HG02943 (cell line): Measurements from ENCODE around the gene MAGOH.
"Not testable (repeated sequence)": the region's sequence is repeated elsewhere in the genome, so short reads cannot be mapped to it uniquely, and the experiment has no call there.

Experiments
- ATAC-seq: cut with Tn5 transposase; IDR thresholded peaks from one replicate; pipeline ENCODE4 v1.9.1; 2021; ENCODE audit warnings: mild to moderate bottlenecking, low read depth, moderate library complexity; ENCODE audit not compliant: unreplicated experiment

Gene MAGOH

DNA sequence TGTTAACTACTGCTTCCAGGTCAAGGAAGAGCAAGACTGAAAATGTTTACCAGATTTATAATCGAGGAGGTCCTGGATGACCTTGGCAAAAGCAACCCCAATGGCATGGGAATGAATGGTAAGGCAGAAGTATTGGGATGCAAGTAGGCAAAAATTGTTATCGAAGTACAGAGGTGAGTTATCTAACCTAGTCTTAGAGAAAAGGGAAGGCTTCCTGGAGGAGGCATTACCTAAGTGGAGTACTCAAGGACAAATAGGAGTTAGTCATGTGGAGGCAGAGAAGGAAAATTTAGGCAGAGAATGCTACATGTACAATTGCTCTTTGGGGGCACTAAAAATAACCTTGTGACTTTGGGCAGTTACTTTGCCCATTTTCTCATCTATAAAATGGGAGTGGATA is 3.5 kb upstream of the MAGOH start:
- ATAC-seq = no peak

DNA sequence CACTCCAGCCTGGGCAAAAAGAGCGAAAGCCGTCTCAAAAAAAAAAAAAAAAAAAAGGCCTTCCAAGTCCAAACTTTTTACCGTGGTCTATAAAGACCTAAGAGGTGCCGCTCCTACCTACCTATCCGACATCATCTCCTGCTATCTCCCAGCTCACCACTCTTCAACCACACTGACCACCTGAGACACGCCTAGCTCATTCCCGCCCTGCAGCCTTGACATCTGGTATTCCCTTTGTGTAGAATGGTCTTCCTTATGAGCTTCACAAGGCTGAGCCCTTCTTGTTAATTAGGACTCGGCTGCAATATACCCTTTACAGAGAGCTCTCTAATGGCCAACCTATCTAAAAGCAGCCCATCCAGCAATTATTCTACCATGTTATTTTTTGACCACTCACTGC is 680 bp downstream of the MAGOH start:
- ATAC-seq = no peak

DNA sequence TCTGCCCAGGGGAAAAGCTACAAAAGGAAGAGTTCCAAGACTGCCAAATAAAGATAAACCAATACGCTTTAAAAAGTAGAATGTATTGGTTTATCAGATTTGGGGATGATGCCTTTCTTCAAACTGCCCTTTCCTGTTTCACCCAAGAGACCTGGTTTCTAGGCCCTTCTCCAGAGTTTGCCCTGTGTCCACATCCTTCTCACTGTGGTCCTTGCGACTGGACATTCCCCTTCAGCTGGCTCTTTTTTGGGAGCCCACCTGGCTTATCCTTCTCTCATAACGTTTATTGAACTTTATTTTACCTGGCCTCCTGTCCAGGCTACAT is 17.4 kb downstream of the MAGOH start:
- no peak for ATAC-seq

DNA sequence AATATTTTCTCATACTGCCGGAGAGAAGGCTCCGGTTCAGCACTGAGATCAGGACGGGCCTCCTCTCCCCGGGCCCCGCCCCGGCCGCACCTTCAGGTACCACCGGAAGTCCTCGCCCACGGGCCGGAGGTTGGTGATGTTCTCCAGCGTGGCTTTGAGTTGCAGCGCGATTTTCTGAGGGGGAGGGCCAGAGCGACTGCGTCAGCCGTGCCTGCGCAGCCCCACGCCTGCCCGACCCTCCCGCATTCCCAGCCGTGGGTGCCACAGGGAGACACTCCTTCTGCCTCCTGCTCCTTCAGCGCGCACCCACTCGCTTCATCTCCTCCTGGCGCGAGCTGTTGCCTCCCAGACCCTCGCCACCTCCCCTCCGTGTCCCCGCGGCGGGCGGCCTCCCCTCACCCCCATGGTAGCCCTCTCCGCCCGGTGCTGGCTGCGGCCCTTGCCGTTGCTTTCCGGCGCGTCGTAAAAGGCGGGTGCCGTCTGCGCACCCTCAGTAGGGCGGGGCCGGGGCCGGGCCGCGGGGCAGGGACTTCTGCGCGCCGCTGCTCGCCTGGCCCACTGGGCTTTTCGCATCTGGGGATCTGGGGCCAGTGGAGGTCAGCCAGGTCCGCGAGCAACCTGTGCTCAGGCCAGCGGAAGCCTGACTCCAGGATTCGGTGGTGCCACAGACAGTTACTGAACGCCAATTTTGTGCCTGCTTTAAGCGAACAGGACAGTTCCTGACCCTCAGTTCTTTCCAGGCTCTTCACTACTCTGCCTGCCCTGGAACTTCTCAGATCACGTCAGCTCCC is 18.0 kb downstream of the MAGOH start, which contains the start of gene CZIB:
TSS of gene CZIB (minus strand) at position 464 of the 791 bp plus-strand sequence. CDS start at position 405, 59 bp downstream.
- peak; percentile 86 for ATAC-seq

DNA sequence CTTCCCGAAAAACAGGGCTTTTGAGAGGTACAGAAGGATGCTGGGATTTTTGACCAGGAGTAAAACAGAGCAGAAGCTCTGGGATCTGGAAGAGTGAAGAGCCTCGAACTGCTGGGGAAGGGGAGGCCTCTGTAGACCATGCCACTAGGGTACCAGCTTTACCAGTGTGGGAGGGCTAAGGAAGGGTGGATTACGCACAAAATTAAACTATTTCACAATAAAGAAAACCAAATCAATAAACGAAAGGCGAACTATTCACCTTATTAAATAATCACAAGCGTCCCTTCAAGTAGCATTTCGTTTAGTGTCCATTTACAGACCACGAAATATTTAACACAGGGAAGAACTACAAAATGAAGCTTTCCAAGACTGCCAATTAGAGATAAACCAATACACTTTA is 18.6 kb downstream of the MAGOH start:
- no peak for ATAC-seq

DNA sequence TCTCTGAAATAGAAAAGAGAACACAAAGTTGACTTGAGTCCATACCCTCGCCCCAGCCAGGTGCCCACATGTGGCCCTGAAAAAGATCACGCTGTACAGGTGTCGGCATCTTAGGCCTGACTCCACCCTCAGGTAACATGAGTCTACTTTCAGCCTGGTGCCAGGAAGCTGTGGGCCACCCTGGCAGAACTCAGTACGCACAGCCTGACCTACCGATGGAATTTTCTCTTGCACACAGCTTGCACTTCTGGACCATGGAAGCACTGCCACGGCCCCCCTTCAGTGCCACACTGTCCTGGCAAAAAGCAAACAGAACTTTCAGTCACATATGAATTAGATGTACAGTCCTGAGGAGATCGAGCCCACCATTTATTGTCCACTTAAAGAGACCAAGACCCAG is 20.1 kb downstream of the MAGOH start:
- ATAC-seq = no peak

DNA sequence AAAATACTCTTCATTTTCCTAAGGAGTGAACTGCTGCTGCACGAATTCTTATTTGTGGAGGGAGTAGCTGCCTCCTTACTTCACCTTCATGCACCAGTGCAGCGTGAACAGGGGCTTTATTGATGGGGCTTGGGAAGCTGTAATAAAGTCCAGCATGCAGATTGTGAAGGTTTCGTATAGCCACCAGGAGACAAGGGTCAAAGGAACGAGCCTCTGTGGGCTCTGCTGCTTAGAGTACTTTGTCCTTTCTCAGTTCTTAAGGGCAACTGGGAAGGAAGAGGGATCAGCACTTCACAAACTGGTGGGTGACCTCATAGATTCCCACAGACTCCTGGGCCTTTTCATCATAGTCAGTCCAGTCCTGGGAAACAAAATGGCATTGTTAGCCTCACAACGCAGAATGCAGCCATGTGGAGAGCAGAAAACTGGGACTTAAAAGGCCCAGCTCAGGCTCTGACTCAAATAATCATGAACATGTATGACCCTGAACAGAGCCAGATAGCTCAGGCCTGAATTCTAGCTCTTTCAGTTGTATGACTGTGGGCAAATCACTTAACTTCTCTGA is 23.9 kb downstream of the MAGOH start:
- no peak for ATAC-seq

DNA sequence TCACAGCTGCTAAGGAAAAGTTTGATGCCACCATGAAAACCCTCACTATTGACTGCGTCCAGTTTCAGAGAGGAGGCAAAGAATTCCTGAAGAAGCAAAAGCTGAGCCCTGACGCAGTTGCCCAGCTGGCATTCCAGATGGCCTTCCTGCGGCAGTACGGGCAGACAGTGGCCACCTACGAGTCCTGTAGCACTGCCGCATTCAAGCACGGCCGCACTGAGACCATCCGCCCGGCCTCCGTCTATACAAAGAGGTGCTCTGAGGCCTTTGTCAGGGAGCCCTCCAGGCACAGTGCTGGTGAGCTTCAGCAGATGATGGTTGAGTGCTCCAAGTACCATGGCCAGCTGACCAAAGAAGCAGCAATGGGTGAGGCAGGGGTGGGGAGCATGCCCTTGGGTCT is 27.4 kb downstream of the MAGOH start:
- no peak for ATAC-seq

DNA sequence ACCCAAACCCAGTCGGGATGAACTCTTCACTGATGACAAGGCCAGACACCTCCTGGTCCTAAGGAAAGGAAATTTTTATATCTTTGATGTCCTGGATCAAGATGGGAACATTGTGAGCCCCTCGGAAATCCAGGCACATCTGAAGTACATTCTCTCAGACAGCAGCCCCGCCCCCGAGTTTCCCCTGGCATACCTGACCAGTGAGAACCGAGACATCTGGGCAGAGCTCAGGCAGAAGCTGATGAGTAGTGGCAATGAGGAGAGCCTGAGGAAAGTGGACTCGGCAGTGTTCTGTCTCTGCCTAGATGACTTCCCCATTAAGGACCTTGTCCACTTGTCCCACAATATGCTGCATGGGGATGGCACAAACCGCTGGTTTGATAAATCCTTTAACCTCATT is 28.0 kb downstream of the MAGOH start:
- no peak for ATAC-seq

DNA sequence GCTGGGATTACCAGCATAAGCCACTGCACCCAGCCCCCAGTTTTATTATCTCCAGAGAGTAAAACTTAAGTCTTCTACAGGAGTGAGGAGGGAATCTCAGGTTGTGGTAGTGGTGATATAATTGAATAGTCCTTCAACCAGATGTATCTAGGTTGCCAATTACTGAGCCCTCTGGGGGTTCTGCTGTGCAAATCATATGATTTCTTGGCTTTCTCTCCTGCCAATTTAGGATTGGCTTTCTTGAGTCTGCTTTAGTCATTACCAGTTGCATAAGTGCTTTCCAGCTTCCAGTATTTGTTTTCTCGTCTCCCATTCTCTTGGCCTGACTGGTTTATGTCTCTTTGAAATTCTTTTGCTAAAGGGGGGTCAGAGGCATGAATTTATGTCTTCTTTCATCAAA is 30.6 kb downstream of the MAGOH start:
- ATAC-seq = no peak

DNA sequence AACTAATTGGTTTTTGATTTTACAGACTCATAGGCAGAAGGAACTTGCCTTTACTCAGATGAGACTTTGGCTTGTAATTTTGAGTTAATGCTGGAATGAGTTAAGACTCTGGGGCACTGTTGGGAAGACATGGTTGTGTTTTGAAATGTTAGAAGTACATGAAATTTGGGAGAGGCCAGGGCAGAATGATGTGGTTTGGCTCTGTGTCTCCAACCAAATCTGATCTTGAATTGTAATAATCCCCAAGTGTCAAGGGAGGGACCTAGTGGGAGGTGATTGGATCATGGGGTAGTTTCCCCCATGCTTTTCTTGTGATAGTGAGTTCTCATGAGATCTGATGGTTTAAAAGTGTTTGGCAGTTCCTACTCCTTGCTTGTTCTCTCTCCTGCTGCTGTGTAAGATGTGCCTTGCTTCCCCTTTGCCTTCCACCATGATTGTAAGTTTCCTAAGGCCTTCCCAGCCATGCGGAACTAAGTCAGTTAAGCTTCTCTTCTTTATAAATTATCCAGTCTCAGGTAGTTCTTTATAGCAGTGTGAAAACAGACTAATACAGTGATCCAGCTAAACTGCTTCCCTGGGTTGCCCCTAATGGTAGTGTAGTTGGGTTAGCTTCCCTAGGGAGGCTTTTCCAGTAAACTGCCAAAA is 31.5 kb downstream of the MAGOH start:
- ATAC-seq = no peak

DNA sequence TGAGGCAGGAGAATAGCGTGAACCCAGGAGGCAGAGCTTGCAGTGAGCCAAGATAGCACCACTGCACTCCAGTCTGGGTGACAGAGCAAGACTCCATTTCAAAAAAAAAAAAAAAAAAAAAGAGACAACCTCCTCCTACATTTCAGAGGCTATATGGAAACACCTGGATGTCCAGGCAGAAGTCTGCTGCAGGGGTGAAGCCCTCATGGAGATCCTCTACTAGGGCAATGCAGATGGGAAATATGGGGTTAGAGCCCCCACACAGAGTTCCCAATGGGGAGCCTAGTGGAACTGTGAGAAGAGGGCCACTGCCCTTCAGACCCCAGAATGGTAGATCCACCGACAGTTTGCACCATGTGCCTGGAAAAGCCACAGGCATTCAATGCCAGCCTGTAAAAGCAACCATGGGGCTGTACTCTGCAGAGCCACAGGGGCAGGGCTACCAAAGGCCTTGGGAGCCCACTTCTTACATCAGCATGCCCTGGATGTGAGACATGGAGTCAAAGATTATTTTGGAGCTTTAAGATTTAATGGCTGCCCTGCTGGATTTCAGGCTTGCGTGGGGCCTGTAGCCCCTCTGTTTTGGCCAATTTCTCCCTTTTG is 32.1 kb downstream of the MAGOH start:
- not testable (repeated sequence) for ATAC-seq

DNA sequence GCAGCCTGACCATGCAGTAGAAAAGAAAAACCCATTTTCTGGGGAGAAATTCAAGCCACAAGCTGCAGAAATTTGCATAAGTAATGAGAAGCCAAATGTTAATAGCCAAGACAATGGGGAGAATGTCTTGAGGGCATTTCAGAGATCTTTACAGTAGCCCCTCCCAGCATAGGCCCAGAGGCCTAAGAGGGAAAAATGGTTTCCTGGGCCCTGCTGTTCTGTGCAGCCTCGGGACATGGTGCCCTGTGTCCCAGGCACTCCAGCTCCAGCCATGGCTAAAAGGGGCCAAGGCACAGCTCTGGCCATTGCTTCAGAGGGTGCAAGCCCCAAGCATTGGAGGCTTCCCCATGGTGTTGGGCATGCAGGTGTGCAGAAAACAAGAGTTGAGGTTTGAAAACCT is 32.8 kb downstream of the MAGOH start:
- not testable (repeated sequence) for ATAC-seq

DNA sequence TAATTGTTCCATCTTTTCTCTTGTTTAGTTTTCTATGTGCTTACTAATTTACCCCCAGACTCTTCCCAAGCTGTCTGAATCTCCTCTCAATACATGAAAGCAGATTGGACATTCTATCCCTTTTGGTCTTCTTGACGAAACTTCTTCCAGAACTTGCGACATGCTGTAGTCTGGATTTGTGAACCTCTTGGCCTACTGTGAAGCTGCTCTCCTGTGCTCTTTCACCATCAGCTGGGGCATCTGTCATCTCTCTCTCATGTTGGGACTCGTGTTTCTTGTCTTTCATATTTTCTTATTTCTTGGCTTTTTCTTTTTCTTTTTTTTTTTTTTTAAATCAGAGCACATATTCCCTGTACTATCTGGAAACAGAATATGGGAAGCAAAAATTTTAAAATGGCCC is 34.9 kb downstream of the MAGOH start:
- ATAC-seq = no peak

DNA sequence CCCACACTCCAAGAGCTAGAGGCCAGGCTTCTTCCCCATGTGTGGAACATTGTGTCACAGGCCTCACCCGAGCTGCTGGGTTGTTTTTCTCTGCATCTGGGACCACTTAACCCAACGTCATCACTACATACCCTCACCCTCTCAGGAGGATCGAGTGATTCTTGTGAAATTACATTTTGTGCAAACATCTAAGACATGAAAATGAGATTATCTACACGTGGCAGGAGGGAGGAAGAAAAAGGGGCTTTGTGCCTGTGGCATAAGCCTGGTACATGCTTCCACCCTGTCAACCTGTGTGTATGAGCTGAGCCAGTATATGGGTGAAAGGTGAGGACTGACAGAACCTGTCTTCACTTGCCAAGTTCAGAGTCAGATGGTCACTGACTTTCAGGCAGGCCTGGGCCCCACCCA is 40.1 kb downstream of the MAGOH start:
- ATAC-seq = no peak

DNA sequence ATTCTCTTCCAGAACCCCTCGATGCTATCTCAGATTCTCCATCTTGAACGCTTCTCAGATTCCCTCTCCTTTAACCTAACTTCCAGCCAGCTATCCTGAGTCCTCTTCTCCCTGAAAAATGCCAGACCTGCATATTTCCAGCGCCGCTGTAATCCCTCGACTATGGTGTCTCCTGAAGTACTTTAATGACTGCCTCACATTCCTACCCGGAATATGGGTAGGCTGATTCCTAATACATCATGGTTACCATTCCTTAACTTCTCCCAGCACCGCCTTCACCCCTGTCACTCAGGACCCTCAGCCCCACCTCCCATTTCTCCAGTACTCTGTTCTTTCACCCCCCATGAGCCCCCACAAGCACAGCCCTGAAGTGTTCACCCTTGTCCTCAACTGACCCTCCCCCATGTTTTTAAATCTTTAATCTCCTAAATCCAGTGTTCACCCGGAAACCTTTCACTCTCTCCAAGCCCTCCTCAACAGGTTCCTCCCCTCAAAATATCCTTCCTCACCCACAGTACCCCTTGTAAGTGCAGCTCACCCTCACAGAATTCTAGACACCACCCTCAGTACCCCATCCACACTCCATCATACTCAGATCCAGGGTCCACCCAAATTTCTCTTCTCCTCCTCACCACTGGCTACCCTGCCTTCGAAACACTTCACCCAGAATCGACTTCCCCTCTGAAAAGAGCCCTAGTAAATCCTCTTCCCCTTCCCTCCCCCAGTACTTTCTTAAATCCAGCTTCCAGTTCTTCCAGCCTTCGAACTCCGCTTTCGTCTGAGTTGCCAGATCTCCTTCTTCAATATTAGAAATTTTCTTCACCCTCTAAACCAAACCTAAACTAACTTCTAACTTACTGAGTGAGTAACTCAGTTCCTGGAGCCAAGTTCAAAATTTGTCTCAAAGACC is 40.8 kb downstream of the MAGOH start:
- no peak for ATAC-seq

DNA sequence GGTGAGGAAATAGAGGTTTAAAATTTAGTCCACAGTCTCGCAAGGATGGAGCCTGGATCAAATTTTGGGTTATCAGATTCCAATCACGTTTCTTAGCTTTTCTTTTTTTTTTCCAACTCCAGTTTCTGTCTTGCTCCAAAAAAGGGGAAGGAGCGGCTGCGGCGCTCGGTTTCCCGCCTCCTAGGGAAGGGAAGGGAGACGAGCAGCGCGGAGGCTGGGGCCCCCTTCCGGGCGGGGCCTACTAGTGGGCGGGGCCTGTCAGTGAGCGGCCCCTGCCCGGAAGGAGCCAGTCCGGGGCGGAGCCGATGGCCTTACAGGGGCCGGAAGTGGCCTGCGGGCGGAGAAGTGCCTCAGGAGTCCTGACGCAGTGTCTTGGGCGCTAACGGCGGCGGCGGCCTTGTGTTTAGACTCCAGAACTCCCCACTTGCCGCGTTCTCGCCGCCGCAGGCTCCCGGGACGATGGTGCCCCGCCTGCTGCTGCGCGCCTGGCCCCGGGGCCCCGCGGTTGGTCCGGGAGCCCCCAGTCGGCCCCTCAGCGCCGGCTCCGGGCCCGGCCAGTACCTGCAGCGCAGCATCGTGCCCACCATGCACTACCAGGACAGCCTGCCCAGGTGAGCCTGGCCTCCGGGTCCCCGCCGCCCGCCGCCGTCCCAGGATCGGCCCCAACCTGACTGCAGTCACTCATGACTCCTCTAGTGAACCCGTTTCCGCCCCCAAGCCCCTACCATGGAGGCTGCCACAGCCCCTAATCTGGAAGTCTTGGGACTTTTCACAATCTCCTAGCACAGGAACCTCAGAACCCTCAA is 41.6 kb downstream of the MAGOH start, which contains the start of gene CPT2:
TSS of gene CPT2 (plus strand) at position 340 of the 806 bp plus-strand sequence. CDS start at position 460, 120 bp downstream.
- ATAC-seq = peak; percentile 95

DNA sequence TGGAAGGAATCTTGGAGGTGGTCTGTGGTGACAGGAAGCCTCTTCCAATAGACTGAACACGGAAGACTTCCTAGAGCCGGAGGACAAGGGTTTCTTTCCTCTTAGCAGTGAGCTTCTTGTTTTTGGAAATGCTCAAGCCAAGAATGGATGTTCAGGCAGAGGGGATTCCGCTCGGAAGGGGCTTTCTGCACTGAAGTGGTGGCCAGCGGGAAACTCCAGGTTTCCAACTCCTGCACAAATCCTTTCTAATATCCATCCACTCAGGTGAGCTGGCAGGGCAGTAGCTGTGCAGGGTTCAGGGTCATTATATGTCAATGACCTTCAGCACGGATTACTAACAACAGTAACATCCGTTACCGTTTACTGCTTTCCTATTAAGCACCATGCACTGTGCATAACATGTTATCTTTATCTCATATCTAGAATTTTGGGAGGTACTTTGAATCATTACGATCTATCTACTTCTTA is 42.3 kb downstream of the MAGOH start:
- no peak for ATAC-seq

DNA sequence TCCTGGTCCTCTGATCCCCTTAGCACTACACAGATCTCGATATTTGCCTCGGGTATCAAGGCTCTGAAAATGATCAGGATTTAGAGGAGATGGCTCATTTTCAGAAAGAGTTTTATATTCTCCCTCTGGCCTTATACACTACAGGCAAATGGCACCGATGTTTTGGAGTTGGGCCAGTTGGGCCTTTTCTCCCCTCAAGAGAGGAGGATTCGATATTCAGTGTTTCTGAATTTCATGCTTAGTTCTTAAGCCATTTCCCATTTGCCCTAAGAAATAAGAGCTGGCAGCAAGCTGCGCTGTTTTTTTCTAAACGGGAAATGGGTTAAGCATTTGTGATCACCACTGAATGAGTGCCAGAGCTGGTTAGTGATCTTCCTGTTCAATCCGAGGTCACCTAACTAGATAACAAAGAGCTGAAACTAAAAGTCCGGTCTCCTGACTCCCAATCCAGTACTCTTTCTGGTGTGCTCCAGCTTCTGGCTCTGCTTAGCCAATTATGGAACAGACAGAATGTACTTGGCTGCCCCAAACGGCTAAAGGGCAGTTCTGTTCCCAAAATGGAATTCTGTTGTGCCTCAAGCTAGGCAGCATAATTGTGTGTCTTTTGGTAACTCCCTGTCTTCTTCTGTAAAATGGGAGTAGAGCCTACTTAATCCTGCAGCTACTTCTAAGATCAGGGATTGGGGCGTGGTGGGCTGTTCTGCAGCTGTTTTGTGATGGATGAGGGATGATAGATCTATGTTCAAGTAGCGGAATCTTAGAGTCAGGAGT is 42.9 kb downstream of the MAGOH start:
- no peak for ATAC-seq
